Measurements from ENCODE around the gene KRT79.

KRT79 gene

DNA sequence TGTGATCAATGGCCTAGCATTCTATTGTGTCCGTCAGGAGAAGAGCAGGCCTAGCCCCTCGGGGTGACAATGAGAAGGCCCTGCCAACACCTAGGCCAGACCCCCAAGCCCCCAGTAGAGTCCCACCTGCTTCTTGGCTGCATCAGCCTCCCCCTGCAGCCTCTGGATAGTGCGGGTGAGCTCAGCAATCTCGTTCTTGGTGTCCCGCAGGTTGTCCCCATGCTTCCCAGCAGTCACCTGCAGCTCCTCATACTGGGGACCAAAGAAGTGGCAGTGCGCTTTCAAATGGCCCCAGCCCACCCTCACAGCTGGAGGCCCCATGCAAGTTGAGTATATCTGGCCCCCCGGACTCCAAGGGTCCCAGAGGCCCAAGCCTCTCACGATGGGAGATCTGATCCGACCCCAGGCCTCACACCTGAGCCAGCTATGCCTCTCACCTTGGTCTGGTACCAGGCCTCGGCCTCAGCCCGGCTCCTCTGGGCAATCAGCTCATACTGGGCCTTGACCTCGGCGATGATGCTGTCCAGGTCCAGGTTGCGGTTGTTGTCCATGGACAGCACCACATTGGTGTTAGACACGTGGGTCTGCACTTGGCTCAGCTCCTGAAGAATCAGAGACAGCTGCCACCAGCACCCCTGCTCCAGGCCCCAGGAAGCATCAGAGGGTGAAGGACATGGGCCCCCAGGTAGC lies 10.2 kb downstream of the KRT79 start:
- H4K20me1 ChIP-seq (ENCODE audit: control insufficient read depth, insufficient read depth, low read depth, low read length) = no peaks in the 10 kb centered on the region
- H3K4me3 ChIP-seq (ENCODE audit: low read length) = no peak overlapping the region
- no peaks in the 10 kb centered on the region; the same call in 1 of the 2 replicates for H3K27me3 ChIP-seq (ENCODE audit: control insufficient read depth, low read length)
- no peaks in the 10 kb centered on the region for H3K4me1 ChIP-seq (ENCODE audit: control insufficient read depth, low read length)
- no peak overlapping the region for H3K4me2 ChIP-seq (ENCODE audit: low read length)
- H3K9me2 ChIP-seq (replicated peaks; ENCODE audit: control insufficient read depth, low read length) = no peaks in the 10 kb centered on the region
- H3K27ac ChIP-seq (ENCODE audit: low read depth, low read length) = no peak overlapping the region
- no peaks in the 10 kb centered on the region for H3K9me3 ChIP-seq (ENCODE audit: control insufficient read depth, insufficient read depth, low read length)
- TF ChIP-seq, protein P1, sequence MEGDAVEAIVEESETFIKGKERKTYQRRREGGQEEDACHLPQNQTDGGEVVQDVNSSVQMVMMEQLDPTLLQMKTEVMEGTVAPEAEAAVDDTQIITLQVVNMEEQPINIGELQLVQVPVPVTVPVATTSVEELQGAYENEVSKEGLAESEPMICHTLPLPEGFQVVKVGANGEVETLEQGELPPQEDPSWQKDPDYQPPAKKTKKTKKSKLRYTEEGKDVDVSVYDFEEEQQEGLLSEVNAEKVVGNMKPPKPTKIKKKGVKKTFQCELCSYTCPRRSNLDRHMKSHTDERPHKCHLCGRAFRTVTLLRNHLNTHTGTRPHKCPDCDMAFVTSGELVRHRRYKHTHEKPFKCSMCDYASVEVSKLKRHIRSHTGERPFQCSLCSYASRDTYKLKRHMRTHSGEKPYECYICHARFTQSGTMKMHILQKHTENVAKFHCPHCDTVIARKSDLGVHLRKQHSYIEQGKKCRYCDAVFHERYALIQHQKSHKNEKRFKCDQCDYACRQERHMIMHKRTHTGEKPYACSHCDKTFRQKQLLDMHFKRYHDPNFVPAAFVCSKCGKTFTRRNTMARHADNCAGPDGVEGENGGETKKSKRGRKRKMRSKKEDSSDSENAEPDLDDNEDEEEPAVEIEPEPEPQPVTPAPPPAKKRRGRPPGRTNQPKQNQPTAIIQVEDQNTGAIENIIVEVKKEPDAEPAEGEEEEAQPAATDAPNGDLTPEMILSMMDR (IDR thresholded peaks at IDR 0.05; ENCODE audit: low read depth, low read length, poor library complexity, severe bottlenecking) = no peak
- TF ChIP-seq EZH2phosphoT487 (IDR thresholded peaks at IDR 0.05; ENCODE audit: borderline replicate concordance, low read length) = no peak
- H3F3A ChIP-seq (ENCODE audit: control insufficient read depth, insufficient read depth) = no peaks in the 10 kb centered on the region
- no peaks in the 10 kb centered on the region for H3K36me3 ChIP-seq (ENCODE audit: control insufficient read depth, low read length)
- no peaks in the 10 kb centered on the region for H3K79me2 ChIP-seq (ENCODE audit: control insufficient read depth, low read length)

DNA sequence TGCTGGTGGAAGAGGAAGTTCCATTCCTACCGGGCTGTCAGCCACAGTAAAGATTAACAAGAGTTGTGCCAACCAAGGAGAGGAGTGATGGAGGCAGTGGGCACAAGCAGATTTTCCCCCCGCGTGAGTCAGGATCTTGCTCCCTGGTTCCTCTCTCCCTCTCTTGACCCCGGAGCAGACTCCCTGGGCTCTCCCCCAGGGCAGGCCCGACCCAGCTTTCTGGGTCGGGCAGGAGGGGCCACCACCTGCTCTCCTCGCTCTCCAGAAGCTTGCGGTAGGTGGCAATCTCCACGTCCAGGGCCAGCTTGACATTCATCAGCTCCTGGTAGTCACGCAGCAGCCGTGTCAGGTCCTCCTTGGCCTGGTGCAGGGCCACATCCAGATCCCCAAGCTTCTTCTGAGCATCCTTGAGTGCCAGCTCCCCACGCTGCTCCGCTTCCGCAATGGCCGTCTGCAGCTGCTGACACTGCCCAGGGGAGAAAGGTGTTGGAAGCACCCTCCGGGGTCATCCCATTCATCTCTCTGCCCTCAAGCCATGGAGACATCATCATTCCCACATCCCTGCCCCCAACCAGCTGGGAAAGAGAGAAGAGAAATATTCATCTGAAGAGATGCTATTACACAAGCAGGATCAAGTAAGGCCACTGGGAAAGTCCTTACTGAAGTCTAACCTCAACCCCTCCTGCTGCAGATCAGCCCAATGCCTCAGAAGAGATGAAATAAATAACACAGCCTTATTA lies 11.2 kb downstream of the KRT79 start:
- no peaks in the 10 kb centered on the region for H3K36me3 ChIP-seq (ENCODE audit: control insufficient read depth, low read length)
- H3K9me2 ChIP-seq (replicated peaks; ENCODE audit: control insufficient read depth, low read length) = no peaks in the 10 kb centered on the region
- no peak overlapping the region for H3K4me2 ChIP-seq (ENCODE audit: low read length)
- H4K20me1 ChIP-seq (ENCODE audit: control insufficient read depth, insufficient read depth, low read depth, low read length) = no peaks in the 10 kb centered on the region
- H3K9me3 ChIP-seq (ENCODE audit: control insufficient read depth, insufficient read depth, low read length) = no peaks in the 10 kb centered on the region
- H3K79me2 ChIP-seq (ENCODE audit: control insufficient read depth, low read length) = no peaks in the 10 kb centered on the region
- no peaks in the 10 kb centered on the region for H3F3A ChIP-seq (ENCODE audit: control insufficient read depth, insufficient read depth)
- TF ChIP-seq EZH2phosphoT487 (IDR thresholded peaks at IDR 0.05; ENCODE audit: borderline replicate concordance, low read length) = no peak
- TF ChIP-seq, protein P1 (IDR thresholded peaks at IDR 0.05; ENCODE audit: low read depth, low read length, poor library complexity, severe bottlenecking) = no peak
- H3K4me1 ChIP-seq (ENCODE audit: control insufficient read depth, low read length) = no peaks in the 10 kb centered on the region
- H3K4me3 ChIP-seq (ENCODE audit: low read length) = no peak overlapping the region
- H3K27ac ChIP-seq (ENCODE audit: low read depth, low read length) = no peak overlapping the region
- no peaks in the 10 kb centered on the region; the same call in 1 of the 2 replicates for H3K27me3 ChIP-seq (ENCODE audit: control insufficient read depth, low read length)

DNA sequence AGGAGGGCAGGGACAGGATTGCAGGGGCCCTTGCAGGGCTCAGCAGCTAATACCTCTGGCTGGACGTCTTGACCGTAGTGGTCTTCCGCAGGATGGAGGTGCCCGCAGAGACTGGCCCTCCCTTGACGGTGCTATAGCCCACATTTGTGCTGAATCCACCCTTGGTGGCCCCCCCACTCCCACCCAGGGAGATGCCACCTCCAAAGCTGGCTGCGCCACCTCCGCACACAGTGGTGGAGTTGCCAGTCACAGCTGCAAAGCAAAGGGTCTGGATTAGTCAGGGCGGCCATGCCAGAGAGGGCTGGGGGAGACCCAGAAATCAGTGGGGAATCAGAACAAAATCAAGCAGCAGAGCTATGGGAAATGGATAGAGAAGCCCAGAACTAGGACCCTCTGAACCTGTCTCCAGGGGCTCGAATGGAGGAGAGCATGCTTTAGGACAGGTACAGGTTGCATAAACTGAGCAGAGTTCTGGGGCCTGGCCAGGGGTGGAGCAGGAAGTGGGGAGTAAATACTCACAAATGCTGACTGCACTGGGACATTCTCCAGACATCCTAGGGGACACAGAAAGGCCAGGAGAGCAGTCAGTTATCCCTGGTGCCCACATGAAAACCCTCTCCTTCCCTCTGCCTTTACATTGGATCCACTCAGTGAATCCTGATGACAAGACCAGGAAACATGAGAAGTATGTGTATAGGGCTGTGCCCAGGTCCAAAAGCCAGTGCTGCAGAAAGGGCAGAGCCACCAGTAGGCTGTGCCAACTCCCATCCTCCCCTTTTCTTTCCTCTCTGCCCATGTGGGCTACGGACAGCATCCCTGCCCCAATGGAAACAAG lies 12.1 kb downstream of the KRT79 start:
- TF ChIP-seq, protein P1 (IDR thresholded peaks at IDR 0.05; ENCODE audit: low read depth, low read length, poor library complexity, severe bottlenecking) = no peak
- no peak for TF ChIP-seq EZH2phosphoT487 (IDR thresholded peaks at IDR 0.05; ENCODE audit: borderline replicate concordance, low read length)
- Histone ChIP-seq H3K4me3 (ENCODE audit: low read length) (no peak overlapping the region), H3K4me2 (ENCODE audit: low read length) (no peak overlapping the region), H3K27ac (ENCODE audit: low read depth, low read length) (no peak overlapping the region), H3K27me3 (ENCODE audit: control insufficient read depth, low read length) (no peaks in the 10 kb centered on the region; the same call in 1 of the 2 replicates), H3K9me2 (replicated peaks; ENCODE audit: control insufficient read depth, low read length) (no peaks in the 10 kb centered on the region), H3K36me3 (ENCODE audit: control insufficient read depth, low read length) (no peaks in the 10 kb centered on the region), H3K9me3 (ENCODE audit: control insufficient read depth, insufficient read depth, low read length) (no peaks in the 10 kb centered on the region), H3K4me1 (ENCODE audit: control insufficient read depth, low read length) (no peaks in the 10 kb centered on the region), H4K20me1 (ENCODE audit: control insufficient read depth, insufficient read depth, low read depth, low read length) (no peaks in the 10 kb centered on the region), H3K79me2 (ENCODE audit: control insufficient read depth, low read length) (no peaks in the 10 kb centered on the region), H3F3A (ENCODE audit: control insufficient read depth, insufficient read depth) (no peaks in the 10 kb centered on the region)

All from DOHH2 (cell line).